ENCODE data around the gene AIFM3.
"Not testable (repeated sequence)": the region's sequence is repeated elsewhere in the genome, so short reads cannot be mapped to it uniquely, and the experiment has no call there.

AIFM3 gene

DNA sequence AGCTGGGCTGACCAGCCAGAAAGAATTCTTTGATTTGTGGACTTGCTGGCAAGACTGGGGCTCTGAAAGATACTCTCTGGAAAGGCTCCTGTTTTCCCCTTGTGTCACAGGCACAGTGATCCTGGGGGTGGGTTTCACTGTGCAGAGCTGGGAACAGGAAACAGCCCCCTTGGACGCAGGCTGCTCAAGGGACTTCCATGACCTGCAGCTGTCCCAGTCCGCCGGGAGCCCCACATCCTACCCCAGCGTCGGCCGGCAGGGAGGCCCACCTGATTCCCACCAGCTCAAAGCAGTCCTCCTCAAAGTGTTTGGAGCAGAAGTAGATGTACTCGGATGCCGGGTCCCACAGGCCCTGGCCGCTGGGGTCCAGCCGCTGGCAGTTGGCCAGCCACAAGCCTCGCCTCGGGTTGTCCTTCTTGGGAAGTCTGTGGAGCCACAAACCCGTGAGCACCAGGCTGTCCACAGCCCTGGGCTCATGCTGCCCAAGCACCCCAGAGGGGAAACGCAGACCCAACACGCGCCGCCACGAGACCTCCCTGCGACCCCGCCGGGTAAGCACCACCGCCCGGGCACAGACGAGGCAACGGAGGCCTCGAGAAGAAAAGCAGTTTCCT, 34.0 kb downstream of the AIFM3 start:
- peak overlapping the region; percentile 91 for H3K4me3 ChIP-seq (ENCODE audit: low read length)
- peaks cover 18% of the 10 kb centered on the region for H3K4me1 ChIP-seq (ENCODE audit: low read length)
- TF ChIP-seq, protein P1, sequence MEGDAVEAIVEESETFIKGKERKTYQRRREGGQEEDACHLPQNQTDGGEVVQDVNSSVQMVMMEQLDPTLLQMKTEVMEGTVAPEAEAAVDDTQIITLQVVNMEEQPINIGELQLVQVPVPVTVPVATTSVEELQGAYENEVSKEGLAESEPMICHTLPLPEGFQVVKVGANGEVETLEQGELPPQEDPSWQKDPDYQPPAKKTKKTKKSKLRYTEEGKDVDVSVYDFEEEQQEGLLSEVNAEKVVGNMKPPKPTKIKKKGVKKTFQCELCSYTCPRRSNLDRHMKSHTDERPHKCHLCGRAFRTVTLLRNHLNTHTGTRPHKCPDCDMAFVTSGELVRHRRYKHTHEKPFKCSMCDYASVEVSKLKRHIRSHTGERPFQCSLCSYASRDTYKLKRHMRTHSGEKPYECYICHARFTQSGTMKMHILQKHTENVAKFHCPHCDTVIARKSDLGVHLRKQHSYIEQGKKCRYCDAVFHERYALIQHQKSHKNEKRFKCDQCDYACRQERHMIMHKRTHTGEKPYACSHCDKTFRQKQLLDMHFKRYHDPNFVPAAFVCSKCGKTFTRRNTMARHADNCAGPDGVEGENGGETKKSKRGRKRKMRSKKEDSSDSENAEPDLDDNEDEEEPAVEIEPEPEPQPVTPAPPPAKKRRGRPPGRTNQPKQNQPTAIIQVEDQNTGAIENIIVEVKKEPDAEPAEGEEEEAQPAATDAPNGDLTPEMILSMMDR (IDR thresholded peaks at IDR 0.05; ENCODE audit: low read depth, low read length), result no peak
- no peak for TF ChIP-seq EZH2phosphoT487 (IDR thresholded peaks at IDR 0.05; ENCODE audit: low read depth)
- H2AFZ ChIP-seq (ENCODE audit: low read depth, low read length), result 0 out of 2 replicates have a peak overlapping the region, but pooled peaks have one; percentile 55
- no peaks in the 10 kb centered on the region for H3K9me3 ChIP-seq (ENCODE audit: insufficient read depth, low read length)
- peaks cover 35% of the 10 kb centered on the region for H3K79me2 ChIP-seq (ENCODE audit: low read length)
- H3K27ac ChIP-seq (ENCODE audit: low read length), result peak overlapping the region; percentile 94
- peak overlapping the region; percentile 75 for H3K4me2 ChIP-seq (ENCODE audit: low read length)
- no peaks in the 10 kb centered on the region for H3K27me3 ChIP-seq (ENCODE audit: low read depth, low read length)
- H4K20me1 ChIP-seq (ENCODE audit: insufficient read depth, low read length), result 0 out of 2 replicates have a peak, but pooled peaks cover 3% of the 10 kb centered on the region
- peaks cover 42% of the 10 kb centered on the region for H3K36me3 ChIP-seq (replicated peaks; ENCODE audit: low read depth, low read length)
- peak overlapping the region; percentile 98 for H3K9ac ChIP-seq (ENCODE audit: low read length)

DNA sequence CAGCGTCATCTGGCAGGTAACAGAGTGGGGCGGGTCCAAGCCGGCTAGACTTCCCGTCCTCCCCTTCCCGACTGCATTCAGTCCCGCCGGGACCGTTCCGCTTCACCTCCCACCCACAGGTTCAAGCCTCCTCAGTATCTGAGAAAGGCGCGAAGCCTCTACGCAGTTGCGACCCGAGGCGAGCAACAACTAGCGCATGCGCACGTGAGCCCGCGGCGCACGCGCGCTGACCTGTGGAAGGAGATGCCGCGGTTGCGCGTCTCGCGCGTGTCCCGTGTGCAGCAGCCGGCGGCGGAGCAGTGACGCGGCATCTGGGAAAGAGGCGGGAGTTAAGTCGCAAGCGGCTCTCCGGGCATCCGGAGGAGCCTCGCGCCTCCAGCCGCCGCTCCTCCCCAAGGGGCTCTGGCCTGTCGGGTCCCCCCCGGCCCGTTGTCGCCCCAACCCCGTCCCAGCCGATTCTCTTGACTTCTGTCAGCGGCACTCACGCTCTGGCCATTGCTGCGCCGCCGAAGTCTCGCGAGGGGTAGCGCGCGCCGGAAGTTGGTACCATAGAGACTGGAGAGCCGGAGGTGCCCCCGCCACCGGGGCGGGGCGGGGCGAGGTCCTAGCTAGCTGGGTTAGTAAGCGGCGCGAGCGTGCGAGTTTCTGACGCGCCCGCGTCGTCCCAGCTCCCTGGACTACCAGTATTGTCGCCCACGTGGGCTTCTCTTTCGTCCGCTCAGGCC, 34.7 kb downstream of the AIFM3 start, which contains the start of gene THAP7:
Gene THAP7, minus strand, starts transcription at position 518 of the 725 bp plus-strand sequence. Its CDS starts 207 bp downstream, at position 311.
- Histone ChIP-seq H3K27ac (ENCODE audit: low read length) (peak within 1 kb of the TSS; percentile 94), H3K4me3 (ENCODE audit: low read length) (peak within 1 kb of the TSS; percentile 91), H3K36me3 (replicated peaks; ENCODE audit: low read depth, low read length) (peaks cover 38% of the 10 kb centered on the region), H3K9ac (ENCODE audit: low read length) (peak within 1 kb of the TSS; percentile 98), H3K9me3 (ENCODE audit: insufficient read depth, low read length) (no peaks in the 10 kb centered on the region), H3K79me2 (ENCODE audit: low read length) (peaks cover 35% of the 10 kb centered on the region), H2AFZ (ENCODE audit: low read depth, low read length) (peak within 1 kb of the TSS; percentile 68; the same call in 1 of the 2 replicates), H4K20me1 (ENCODE audit: insufficient read depth, low read length) (0 out of 2 replicates have a peak, but pooled peaks cover 3% of the 10 kb centered on the region), H3K4me1 (ENCODE audit: low read length) (peaks cover 18% of the 10 kb centered on the region), H3K27me3 (ENCODE audit: low read depth, low read length) (0 out of 2 replicates have a peak, but pooled peaks cover 3% of the 10 kb centered on the region), H3K4me2 (ENCODE audit: low read length) (peak within 1 kb of the TSS; percentile 97)
- TF ChIP-seq, protein P1 (IDR thresholded peaks at IDR 0.05; ENCODE audit: low read depth, low read length), result no peak
- TF ChIP-seq EZH2phosphoT487 (IDR thresholded peaks at IDR 0.05; ENCODE audit: low read depth), result no peak

DNA sequence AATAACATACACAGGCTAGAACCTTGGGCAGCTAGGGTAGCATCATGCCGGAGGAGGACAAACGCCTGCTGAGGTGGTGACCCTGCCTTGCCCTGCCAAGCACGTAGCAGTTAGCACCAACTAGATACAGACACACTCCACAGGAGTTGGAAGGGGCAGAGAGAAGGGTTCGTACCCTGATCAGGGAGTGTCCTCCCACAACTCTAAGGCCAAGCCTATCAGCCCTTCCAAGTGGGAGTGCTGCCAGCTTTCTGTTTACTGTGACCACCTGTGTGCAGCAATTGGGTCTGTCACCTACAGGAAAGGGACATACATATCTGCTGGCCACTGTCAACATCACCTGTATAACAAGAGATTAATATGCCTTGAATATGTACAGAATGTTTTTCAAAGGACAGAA, 36.7 kb downstream of the AIFM3 start:
- Histone ChIP-seq H4K20me1 (ENCODE audit: insufficient read depth, low read length) (0 out of 2 replicates have a peak, but pooled peaks cover 3% of the 10 kb centered on the region), H3K4me3 (ENCODE audit: low read length) (0 out of 2 replicates have a peak overlapping the region, but pooled peaks have one; percentile 91), H3K9ac (ENCODE audit: low read length) (no peak overlapping the region)

DNA sequence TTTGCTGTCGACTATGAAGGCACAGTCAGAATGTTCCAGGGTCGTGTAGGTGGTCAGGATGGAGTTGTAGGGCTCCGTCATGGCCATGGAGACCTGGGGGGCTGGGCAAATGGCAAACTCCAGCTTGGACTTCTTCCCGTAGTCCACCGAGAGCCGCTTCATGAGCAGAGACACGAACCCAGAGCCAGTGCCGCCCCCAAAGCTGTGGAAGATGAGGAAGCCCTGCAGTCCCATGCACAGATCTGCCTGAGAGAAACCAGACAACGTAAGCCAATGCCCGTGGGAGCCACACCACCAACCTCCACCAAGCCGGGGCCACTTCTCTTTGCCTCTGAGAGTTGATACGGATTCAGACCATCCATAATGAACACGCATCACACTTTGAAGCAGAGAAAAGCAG, 42.2 kb downstream of the AIFM3 start:
- H2AFZ ChIP-seq (ENCODE audit: low read depth, low read length), result not testable (repeated sequence)

More for the DNA sequence above, 36.7 kb downstream of the AIFM3 start:
- Histone ChIP-seq H3K27ac (ENCODE audit: low read length) (no peak overlapping the region), H3K36me3 (replicated peaks; ENCODE audit: low read depth, low read length) (peaks cover 21% of the 10 kb centered on the region), H3K4me2 (ENCODE audit: low read length) (peak overlapping the region; percentile 97; the same call in 1 of the 2 replicates), H3K9me3 (ENCODE audit: insufficient read depth, low read length) (no peaks in the 10 kb centered on the region), H3K79me2 (ENCODE audit: low read length) (peaks cover 35% of the 10 kb centered on the region), H3K4me1 (ENCODE audit: low read length) (peaks cover 18% of the 10 kb centered on the region), H3K27me3 (ENCODE audit: low read depth, low read length) (peaks cover 12% of the 10 kb centered on the region), H2AFZ (ENCODE audit: low read depth, low read length) (no peak overlapping the region)
- TF ChIP-seq, protein P1 (IDR thresholded peaks at IDR 0.05; ENCODE audit: low read depth, low read length), result no peak
- TF ChIP-seq EZH2phosphoT487 (IDR thresholded peaks at IDR 0.05; ENCODE audit: low read depth), result no peak

More for the DNA sequence above, 42.2 kb downstream of the AIFM3 start:
- H3K36me3 ChIP-seq (replicated peaks; ENCODE audit: low read depth, low read length); H3K27ac ChIP-seq (ENCODE audit: low read length); H3K9me3 ChIP-seq (ENCODE audit: insufficient read depth, low read length); H3K9ac ChIP-seq (ENCODE audit: low read length); H4K20me1 ChIP-seq (ENCODE audit: insufficient read depth, low read length); H3K4me2 ChIP-seq (ENCODE audit: low read length); H3K4me1 ChIP-seq (ENCODE audit: low read length); H3K79me2 ChIP-seq (ENCODE audit: low read length); H3K4me3 ChIP-seq (ENCODE audit: low read length): not testable (repeated sequence)
- peaks cover 12% of the 10 kb centered on the region for H3K27me3 ChIP-seq (ENCODE audit: low read depth, low read length)

Data from OCI-LY3 (cell line).